Astrocyte (in vitro differentiated cells and primary cell): Measurements from ENCODE around the gene C5orf24.

Experiments used
- EZH2 ChIP-seq: IDR thresholded peaks from 2 replicates; pipeline ENCODE4 v1.6.1; 2012; ENCODE audit warnings: mild to moderate bottlenecking, low read length, inconsistent platforms; ENCODE audit not compliant: insufficient read depth
- TF ChIP-seq, protein P1 (sequence below): IDR thresholded peaks from 2 replicates; pipeline ENCODE4 v1.5.1; 2011; ENCODE audit warnings: low read depth, mild to moderate bottlenecking, inconsistent platforms, low read length, moderate library complexity; ENCODE audit not compliant: insufficient read depth

DNA sequence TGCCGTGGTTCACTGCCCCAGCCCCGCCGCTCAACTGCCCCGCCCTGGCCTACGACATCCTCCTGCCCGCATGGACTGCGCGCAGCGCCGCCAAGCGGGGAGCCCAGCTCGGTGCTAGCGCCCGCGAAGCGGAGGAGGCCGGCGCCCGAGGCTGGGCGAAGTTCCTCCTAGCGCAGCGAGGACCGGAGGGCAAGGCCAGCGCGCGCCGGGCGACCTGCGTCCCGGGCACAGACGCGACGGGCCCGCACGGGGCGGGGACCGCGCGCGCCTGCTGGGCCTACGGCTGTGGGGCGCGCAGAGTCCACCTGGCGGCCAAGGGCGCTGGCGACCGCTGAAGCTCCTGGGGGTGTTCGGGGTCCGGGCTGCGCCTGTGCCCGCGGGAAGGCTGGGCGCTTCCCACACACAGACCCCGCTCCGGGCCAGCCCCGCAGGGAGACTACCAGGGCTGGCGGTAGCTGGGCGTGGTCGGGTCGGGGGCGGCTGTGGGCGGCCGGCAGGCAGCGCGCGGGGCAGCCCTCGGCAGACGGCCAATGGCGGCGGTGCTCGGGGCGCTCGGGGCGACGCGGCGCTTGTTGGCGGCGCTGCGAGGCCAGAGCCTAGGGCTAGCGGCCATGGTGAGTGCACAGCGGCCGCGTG lies 59.0 kb downstream of the C5orf24 start, which contains the start of gene PCBD2:
- TF ChIP-seq, protein P1, sequence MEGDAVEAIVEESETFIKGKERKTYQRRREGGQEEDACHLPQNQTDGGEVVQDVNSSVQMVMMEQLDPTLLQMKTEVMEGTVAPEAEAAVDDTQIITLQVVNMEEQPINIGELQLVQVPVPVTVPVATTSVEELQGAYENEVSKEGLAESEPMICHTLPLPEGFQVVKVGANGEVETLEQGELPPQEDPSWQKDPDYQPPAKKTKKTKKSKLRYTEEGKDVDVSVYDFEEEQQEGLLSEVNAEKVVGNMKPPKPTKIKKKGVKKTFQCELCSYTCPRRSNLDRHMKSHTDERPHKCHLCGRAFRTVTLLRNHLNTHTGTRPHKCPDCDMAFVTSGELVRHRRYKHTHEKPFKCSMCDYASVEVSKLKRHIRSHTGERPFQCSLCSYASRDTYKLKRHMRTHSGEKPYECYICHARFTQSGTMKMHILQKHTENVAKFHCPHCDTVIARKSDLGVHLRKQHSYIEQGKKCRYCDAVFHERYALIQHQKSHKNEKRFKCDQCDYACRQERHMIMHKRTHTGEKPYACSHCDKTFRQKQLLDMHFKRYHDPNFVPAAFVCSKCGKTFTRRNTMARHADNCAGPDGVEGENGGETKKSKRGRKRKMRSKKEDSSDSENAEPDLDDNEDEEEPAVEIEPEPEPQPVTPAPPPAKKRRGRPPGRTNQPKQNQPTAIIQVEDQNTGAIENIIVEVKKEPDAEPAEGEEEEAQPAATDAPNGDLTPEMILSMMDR: peak; percentile 57
- TF ChIP-seq EZH2: no peak
